KG1 (cell line): ENCODE results near the gene MPPED2.

ENCODE experiments used
- DNase-seq: peaks from one replicate; lab custom pipeline; 2025; lab: John Stamatoyannopoulos, UW

MPPED2 gene

DNA sequence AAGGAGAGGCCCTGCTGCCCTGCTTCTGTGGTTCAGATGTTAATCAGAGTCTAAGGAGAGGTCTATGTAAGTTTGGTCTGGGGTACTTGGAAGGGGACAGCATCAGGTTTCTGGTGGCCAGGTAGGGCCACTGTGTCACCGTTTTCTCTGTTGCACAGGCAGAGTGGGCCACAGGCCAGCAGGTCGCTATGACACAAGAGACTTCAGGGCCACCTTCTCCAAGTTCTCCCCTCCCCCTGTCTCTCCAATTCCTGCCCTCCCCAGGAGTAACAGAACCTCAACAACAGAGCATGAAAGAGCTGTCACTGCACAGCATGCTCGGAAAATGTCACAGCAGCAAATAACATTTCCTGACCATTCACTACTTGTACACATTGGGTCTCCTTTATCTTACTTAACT lies 58.6 kb downstream of the MPPED2 start:
- DNase-seq = no peak

DNA sequence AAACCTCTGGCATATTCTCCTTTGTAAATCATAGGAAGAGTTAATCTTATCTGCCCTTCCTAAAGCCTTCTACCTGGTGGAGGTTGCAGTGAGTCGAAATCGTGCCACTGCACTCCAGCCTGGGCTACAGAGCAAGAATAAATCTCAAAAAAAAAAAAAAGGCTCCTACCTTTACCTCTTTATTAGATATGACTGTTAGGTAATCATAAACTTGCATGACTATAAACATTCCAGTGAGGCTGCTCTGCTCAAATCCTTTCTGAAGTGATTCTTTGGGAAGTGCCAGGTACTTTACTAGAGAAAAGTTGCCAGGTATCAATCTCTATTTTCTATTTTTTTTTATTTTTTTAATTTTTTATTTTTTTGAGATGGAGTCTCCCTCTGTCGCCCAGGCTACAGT lies 59.6 kb downstream of the MPPED2 start:
- DNase-seq = no peak

DNA sequence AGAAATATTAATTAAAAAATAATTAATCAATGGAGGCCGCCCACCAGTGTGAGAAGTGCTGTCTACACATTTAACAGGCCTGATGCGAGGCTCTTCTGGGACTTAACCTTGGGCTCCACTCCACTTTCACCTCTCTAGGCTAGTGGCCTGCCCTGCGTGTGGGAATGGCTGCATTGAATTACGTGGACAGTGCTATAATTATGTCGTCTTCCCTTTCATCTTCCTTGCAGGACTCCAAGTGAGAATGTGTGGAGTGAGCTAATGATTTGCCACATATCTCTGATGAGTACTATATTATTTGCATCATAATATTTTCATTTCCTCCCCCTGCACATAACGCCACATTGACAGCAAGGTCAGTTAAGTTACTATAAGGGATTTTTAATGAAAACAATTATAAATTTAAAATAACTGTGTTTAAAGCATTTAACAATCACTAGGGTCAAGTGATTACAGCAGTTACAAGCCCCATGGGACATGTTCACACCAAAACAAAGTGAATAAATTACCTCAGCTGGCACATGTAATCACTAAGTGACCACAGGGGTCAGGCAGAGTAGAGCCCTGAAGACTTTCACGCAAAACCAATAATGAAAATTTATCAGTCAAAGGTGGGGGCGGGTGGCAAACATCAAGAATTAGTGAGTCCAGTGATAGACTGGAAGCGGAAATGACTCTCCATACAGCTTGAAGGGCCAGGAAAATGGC lies 63.5 kb downstream of the MPPED2 start:
- no peak for DNase-seq

DNA sequence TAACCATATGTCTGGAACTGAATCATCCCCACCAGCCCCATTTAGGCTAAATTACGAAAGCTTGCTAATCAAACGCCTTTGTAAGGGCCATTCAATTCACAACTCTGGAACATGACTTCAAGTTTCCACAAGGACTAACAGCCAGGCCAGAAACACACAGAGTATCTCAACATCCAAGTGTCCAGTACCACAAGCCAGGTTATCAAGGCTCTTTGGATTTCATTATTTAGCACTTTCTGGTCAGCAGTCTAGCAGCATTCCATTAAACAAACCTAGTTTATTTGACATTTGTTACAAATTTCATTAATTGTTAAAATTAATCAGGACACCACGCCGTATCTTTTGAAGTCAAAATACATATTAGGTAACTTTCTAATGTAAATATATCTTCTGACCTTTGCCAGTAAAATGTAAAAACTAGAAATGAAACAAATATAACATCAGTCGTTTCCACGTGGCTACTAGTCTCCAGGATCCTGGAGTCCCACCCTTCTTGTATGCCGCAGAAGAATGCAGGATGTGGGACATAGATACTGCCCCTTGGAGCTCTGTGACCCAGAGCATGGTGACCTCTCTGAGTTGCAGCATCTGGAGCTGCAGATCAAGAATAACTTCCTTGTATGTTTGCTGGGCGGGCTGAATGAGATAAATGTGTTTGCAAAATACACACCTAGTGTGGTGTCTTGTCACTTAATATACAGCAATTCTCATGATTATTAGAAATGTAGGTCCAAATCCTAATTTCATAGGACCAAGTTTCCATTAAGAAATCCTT lies 64.7 kb downstream of the MPPED2 start:
- no peak for DNase-seq

DNA sequence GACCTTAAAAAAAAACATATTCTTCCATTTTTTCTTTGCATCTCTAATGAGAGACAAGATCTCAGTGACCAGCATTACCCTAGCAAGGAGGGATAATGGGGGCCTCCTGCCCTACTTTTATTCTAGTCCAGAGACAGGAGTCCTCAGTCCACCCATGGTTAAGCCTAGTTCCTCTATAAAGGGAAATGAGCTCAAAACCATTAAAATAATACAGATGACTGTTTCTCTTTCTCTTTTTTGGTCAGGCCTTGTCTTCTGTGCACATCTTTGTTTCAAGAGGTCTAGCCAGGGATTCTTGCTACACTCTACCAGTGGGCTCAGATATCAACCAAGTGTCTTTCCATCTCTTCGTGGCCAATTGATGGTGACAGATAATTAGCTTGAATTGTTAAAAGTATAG lies 73.1 kb downstream of the MPPED2 start:
- no peak for DNase-seq

DNA sequence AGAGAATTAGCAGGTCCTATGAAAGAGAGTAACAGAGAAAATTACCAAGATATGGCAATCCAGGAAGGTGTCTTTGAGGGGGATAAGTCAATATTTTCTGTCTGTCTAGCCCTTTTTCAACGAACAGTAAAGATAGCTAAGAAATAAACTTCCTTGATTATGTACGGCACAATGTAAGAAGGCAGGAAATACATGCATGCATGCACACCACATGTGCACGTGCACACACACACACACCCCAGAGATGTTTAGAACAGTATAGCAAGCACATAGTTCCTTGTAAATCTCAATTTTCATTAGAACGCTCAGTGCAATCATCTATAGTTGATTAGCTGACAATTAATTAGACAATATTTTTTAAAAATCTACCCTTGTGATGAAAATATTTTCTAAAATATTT lies 74.7 kb downstream of the MPPED2 start:
- no peak for DNase-seq

DNA sequence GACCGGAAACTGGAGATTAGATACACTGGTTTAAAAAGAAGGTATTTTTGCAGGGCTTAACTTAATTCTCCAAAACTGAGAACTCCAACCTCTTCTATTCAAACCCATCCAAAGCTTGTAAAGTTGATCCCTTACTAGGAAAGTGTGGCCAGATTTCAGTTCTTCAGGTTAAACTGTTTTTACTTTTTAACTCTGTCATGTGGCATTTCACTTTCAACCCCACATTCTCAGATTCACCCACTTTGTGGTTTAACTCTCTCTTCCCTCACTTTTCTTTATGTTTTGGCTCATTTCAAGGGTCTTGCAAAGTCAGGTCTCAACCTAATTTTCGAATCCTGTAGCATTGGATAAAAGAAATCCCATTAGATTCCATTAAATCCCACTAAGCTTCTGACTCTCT lies 75.4 kb downstream of the MPPED2 start:
- DNase-seq = no peak

DNA sequence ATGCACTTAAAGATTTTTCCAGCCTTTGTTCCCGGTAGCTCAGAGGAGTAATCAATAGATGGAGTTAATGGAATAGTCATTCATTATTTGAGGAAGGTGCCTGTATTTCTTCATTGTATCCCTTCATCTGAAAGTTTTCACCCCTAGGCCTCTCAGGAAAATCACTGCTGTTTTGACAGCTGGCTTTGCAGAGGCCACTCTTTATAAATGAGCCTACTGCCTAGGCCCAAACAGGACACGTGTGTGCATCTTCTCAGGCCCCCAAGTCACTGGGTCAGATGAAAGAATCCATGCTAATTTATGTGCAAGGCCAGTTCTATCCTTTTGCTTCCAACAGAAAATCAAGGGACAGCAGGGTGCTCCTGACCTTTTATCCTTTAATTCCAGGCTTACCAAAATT lies 76.8 kb downstream of the MPPED2 start:
- DNase-seq = no peak

DNA sequence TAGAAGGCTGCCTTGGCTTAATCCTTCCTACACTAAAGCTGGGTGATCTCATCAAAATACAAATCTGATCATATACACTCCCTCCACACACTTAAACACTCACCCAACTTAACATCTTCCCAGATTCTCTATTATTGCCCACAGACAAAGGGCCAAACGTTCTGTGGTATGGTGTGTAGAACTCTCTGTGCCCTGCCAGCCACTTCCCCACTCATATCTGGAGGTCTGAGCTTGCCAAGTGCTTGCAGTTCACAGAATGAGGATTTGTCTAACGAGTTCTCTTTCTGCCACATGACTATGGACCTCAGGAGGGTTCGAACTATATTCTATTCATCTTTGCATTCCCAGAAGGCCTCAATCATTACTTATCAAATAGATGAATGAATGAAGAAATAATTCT lies 77.6 kb downstream of the MPPED2 start:
- no peak for DNase-seq

DNA sequence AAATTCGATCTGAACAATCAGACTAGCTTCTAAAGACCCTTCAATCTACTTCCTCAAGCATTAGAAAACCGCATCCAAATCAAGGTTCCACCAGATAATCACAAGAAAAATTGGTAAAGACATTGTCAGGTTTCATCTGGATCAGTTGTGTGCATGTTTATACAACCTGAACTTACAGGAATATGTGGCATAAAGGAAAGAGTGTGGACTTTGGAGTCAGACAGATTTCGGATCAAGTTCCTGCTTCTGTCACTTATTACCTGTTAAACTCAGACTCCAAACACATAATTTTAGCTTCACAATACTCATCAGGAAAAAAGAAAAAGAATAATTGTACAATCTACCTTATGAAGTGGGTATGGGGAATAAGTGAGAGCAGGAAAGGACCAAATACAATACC lies 80.5 kb downstream of the MPPED2 start:
- DNase-seq = no peak

DNA sequence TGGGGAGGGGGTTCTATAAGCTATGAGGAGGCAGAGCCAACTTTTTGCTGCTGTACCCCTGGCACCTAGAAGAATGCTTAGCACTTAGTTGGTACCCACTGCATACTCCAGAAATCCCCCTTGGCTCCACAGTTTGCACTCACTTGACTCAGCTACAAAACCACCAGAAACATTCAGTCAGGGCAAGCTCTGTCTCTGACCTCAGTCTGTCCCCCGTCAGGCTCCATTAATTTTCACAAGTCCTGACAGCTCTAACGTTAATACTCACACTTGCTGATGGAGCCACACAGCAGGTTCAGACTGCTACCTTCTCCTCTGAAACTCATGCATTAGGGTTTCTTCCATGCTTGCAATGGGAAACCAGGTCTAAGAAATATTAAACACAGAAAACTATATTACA lies 81.7 kb downstream of the MPPED2 start:
- no peak for DNase-seq

DNA sequence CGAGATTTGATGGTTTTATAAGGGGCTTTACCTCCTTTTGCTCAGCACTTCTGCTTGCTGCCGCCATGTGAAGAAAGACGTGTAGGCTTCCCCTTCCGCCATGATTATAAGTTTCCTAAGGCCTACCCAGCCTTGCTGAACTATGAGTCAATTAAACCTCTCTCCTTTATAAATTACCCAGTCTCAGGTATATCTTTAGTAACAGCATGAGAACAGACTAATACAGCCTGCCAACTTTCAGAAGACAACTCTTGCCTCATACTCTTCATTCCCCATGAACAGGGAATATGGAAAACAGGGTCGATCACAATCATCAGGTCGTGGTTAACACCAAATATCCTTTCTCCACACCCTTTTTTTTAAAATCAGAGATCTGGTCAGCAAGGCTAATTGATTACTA lies 83.0 kb downstream of the MPPED2 start:
- no peak for DNase-seq

DNA sequence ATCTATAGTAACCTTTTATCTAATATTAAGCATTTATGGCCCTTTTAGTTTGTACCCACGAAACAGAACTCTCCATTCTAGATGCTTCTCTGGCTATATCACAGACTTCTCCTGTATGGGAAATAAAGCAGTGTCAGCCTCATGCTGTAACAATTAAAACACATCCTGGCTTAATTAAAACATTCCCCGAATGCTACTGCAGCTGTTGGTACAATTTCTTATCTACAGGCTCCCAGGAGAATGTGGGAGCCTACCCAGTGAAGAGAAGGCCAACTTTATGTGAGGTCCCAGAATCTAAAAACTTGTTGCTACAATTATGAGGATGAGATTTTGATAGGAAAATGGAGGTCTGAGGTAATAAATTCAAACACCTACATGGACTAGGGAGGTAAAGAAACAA lies 83.8 kb downstream of the MPPED2 start:
- no peak for DNase-seq

DNA sequence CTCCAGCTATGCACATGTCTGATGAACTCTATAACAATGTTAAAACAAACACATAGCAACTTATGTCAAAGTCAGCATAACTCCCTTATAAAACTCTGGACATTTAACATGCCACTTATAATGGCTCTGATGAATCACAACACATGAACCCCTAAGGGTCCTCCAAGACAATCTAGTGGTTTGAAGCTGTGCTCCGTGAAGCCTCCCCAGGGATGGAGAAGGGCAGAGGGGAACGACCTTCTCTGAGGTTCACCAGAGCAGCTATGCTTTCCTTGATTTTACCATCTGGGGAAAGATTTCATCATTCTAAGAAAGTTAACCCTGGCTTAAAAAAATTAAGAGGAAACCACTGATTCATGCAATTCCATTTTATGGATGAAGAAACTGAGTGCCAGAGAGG lies 84.4 kb downstream of the MPPED2 start:
- DNase-seq = no peak

DNA sequence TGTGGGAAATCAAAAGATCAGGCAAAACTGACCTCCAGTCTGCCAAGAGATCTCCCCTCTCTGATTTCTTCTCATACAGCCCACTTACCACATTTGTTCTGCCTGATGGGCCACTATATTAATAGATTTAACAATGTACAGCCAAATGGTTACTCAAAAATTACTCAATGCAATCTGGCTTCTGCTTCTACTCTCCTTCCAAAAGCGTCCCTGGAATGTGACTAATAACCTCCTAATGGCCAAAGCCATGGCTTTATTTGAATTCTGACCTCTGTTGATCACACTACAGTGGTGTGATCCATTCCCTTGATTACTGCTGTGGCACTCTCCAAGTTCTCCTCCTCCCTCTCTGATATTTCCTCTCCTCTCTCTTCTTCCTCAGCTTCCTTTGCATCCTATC lies 86.2 kb downstream of the MPPED2 start:
- no peak for DNase-seq

DNA sequence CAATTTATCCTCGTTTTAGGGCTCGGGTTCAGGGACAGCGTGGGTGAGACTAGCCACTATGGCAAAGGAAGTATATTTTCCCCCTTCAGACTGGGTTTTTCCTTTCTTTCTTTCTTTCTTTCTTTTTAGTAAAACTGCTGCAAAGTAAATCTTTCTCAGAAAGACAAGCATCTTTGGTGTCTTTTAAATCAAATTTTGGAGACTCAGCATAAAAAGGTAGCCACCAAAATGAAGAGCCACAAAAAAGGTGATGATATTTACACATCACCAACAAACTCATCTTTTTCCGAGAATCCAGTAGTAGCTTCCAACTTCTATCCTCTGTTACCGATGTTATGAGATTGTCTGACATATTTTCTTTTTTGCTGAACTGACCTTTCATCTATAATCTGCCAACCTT lies 88.6 kb downstream of the MPPED2 start:
- no peak for DNase-seq

DNA sequence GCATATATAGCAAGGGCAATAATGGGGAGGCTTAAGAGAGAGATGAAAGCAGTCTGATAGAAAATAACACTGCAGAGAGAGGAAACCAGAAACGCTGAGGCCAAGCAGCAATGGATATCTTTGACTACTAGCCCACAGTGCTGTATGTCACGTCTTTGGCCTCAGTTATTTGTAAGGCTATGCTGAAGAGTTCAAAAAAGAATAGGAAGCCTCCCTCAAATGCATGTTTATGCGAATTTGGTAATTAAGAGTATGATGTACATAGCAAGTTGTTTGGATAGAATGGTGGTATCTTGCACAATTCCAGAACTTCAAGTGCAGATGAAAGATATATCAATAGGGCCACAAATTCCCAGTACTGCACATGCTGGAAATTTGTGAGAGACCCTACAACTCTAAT lies 89.2 kb downstream of the MPPED2 start:
- DNase-seq = no peak

DNA sequence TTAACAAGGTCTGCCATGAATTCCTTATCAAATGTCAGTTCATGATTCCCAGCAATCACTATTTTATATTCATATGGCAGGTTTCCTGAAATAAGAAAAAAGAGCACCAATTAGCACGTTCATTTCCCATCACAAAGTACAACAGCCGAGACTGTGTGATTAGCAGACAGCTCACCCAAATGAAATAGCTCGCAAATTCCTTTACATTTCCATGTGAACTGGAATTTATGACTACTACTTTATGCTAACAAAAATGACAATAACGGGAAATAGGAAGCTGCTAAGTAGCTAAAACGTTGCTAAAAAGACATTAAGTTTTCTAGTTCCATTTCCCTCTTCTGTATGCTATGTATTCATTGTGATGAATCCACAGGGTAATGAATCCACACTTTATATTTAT lies 90.7 kb downstream of the MPPED2 start:
- no peak for DNase-seq

DNA sequence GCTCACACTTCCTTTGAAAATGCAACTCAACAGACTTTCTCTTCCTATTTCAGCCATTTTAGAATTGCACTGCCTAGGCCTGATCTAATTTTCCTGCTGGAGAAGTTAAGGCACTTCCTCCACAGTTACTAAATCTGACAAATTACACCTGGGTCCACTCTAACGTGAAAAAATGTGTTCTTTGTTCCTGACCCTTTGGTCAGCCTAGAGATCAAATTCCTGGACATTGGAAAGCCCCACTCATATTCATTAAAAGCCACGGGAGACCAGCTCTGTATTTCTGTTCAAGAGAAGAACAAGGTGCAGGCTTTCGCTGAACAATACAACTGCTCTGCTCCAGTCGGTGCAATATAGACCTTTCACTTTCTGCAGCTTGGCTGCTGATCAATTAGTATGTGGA lies 96.6 kb downstream of the MPPED2 start:
- DNase-seq = no peak

DNA sequence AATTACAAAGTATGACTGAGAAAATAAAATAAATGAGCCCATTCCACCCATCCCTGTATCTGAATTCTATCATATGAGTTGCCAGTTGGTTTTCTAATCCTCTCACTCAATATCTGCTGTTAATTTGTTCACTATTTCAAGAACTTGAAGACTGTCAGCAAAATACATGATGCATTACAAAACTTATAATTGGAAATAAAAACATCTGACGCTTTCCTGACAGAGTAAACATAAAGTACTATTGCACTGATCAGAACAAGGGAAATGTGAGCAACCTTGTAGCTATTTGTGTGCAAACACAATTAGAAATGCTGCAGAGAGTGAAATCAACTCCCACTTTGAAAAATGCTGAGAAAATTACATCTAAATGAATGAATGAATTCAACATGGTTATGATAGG lies 97.1 kb downstream of the MPPED2 start:
- no peak for DNase-seq

DNA sequence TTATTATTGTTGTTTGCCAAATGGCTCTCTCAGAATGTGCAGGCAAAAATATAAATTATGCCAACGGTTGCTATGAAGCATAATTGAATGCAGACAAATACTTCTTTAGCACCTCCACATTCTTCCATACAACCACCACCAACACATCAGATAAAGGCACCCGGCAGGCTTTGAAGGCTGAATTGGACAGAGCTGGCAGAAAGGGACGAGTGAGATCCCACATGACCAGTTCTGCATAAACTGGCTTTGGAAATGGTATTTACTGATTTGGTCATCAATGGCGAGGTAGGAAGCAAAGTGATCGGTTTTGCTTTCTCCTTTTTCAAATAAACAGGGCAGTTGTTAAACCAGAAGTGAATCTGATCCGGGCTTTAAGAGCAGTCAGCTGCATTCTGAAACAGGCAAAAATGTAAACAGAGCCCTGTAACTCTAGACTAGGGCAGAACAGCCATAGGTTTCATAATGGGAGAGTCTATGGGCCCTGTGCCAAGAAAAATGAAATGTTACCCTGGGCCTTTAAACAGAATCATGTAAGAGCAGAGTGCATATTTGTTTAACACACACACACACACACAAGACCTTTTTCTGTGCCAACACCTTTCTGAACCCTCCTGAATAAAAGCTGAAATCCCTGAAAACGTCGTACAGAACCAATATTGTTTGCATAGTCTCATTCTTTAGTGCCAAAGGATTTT lies 97.7 kb downstream of the MPPED2 start:
- no peak for DNase-seq

DNA sequence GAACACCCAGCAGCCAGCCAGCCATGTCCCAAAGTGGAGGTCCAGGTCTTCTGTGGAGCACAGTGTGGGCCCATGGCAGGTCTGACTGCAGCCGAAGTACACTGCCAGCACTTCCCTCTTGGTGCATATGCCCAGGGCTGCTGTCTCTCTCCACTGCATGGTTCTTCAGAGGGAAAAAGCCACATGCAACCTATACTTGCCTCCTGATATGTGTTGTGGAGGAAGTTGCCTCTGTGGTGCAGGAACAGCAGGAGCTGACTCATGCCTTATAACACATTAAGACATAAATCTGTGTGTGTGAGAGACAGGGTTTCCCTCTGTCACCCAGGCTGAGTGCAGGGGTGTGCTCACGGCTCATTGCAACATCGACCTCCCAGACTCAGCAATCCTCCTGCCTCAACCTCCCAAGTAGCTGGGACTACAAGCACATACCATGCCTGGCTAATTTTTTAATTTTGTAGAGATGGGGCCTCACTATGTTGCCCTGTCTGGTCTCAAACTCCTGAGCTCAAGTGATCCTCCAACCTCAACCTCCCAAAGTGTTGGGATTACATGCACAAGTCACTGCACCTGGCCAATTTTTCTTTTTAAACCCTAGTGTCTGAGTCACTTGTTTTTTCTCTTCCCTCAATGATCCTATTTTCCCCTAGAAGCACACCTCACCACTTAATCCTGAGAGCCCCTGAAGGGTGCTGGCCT lies 98.8 kb downstream of the MPPED2 start:
- DNase-seq = no peak

DNA sequence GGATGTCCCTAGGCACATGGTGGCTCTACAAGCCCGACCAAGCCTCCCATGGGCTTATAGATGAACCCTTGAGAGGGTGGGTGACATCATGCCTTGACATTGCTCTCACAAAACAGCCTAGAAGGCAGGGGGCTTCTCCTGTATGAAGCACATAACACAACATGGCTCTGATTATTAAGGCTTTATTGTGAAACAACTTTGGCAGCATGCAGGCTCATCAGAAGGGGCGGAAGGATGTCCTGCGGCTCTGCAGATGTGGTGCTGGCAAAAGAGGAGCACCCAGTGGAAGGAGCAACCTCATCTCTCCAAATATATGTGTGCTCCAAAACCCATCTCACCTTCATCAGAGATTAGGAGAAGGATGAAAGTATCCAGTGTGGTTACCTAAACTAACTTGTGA lies 100.4 kb downstream of the MPPED2 start:
- DNase-seq = no peak
